Esophagus muscularis mucosa (tissue), 3 donors: ENCODE data around the gene MLLT3.

Source experiments
- CTCF ChIP-seq, 3 experiments: fragments of 200-600 bp in 2 of 3; fragments of 450-650 bp in 1 of 3; sonication (generic) in 2 of 3; IDR thresholded peaks; one replicate each; pipeline ENCODE4 v1.5.1; 2017 to 2019; ENCODE audit warnings: antibody characterized with exemption in 3 of 3, mild to moderate bottlenecking in 2 of 3, moderate library complexity in 1 of 3
- POLR2A ChIP-seq: fragments of 450-650 bp; IDR thresholded peaks from one replicate; pipeline ENCODE4 v1.6.1; 2017; ENCODE audit warnings: antibody characterized with exemption, moderate library complexity, mild to moderate bottlenecking, low read depth
- POLR2AphosphoS5 ChIP-seq, 2 donors: sonication (generic); formaldehyde crosslinking; IDR thresholded peaks; one replicate each; pipeline ENCODE4 v1.6.1; 2017; ENCODE audit warnings: antibody characterized with exemption in 2 of 2

- TF ChIP-seq CTCF (IDR thresholded peaks at IDR 0.05) (no peak), POLR2AphosphoS5 (IDR thresholded peaks at IDR 0.05) (no peak), POLR2A (no peak)
Observed at GRCh38 chr9:20599195-20599594, 23.1 kb downstream of the MLLT3 start.
